SK-N-SH treated with all-trans-retinoic acid at 6 μM for 48 hours (cell line): Measurements from ENCODE around the gene RECQL5.

Source experiments
- ESRRG ChIP-seq: fragments of 250-450 bp; sonication (Bioruptor Pico); IDR thresholded peaks from 2 replicates; pipeline ENCODE4 v1.6.1; 2021; ENCODE audit warnings: mild to moderate bottlenecking
- ISL1 ChIP-seq: fragments of 250-450 bp; sonication (Bioruptor Pico); IDR thresholded peaks from 2 replicates; pipeline ENCODE4 v2.1.2; 2022; ENCODE audit warnings: mild to moderate bottlenecking, moderate library complexity
- RARB ChIP-seq: fragments of 250-450 bp; sonication (Bioruptor Pico); IDR thresholded peaks from 2 replicates; pipeline ENCODE4 v1.8.0; 2021; ENCODE audit warnings: mild to moderate bottlenecking, moderate library complexity
- SNAI2 ChIP-seq: fragments of 250-450 bp; sonication (Bioruptor Pico); IDR thresholded peaks from 2 replicates; pipeline ENCODE4 v1.5.0; 2020; ENCODE audit warnings: mild to moderate bottlenecking, moderate library complexity
- TCF4 ChIP-seq: fragments of 250-450 bp; sonication (Bioruptor Pico); IDR thresholded peaks from 2 replicates; pipeline ENCODE4 v1.8.0; 2021; ENCODE audit warnings: mild to moderate bottlenecking, moderate library complexity, borderline replicate concordance
- ZC3H10 ChIP-seq: fragments of 250-450 bp; sonication (Bioruptor Pico); IDR thresholded peaks from 2 replicates; pipeline ENCODE4 v1.5.1; 2021; ENCODE audit warnings: mild to moderate bottlenecking, moderate library complexity
- ZFP3 ChIP-seq: fragments of 250-450 bp; sonication (Bioruptor Pico); IDR thresholded peaks from 2 replicates; pipeline ENCODE4 v1.5.0; 2020; ENCODE audit warnings: mild to moderate bottlenecking, moderate library complexity
- ZFP30 ChIP-seq: fragments of 450-650 bp; formaldehyde crosslinking; IDR thresholded peaks from 2 replicates; pipeline ENCODE4 v1.5.0; 2022; ENCODE audit warnings: mild to moderate bottlenecking, moderate library complexity
- ZNF565 ChIP-seq: fragments of 450-650 bp; formaldehyde crosslinking; conservative IDR thresholded peaks from 2 replicates; pipeline ENCODE4 v1.5.0; 2020; ENCODE audit warnings: low read depth, mild to moderate bottlenecking, moderate library complexity
- ZNF8 ChIP-seq: fragments of 450-650 bp; formaldehyde crosslinking; IDR thresholded peaks from 2 replicates; pipeline ENCODE4 v1.5.0; 2020; ENCODE audit warnings: mild to moderate bottlenecking, moderate library complexity
- TF ChIP-seq, protein P1 (sequence below): fragments of 250-450 bp; sonication (Bioruptor Pico); IDR thresholded peaks from 2 replicates; pipeline ENCODE4 v1.5.1; 2021; ENCODE audit warnings: mild to moderate bottlenecking, moderate library complexity
- TF ChIP-seq, protein P2 (sequence below): fragments of 250-450 bp; sonication (Bioruptor Pico); IDR thresholded peaks from 2 replicates; pipeline ENCODE4 v1.8.0; 2020; ENCODE audit warnings: mild to moderate bottlenecking, moderate library complexity, borderline replicate concordance

DNA sequence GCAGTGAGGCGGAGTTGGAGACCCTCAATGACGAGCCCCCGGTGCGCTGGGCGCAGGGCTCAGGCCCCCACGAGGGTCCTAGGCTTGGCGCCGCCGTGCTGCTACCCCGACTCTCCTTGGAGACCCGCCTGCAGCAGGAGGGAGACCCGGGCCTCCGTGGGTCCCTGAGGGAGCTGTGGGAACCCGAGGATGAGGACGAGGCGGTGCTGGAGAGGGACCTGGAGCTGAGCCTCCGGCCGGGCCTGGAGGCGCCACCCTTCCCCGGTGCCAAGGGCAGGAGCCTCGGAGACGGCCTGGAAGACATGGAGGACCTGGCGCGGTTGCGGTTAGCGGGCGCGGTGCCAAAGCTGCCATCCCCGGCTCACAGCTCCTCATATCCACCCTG, 77.0 kb downstream of the RECQL5 start:
- TF ChIP-seq ZFP3 (CRISPR knock-in tag) (no peak), ISL1 (CRISPR knock-in tag) (no peak), ZFP30 (CRISPR knock-in tag) (no peak), SNAI2 (no peak), RARB (CRISPR knock-in tag) (no peak), ZNF8 (CRISPR knock-in tag) (no peak), TCF4 (CRISPR knock-in tag) (no peak), ZNF565 (CRISPR knock-in tag) (no peak), ESRRG (CRISPR knock-in tag) (no peak), ZC3H10 (no peak)
- TF ChIP-seq, protein P1, sequence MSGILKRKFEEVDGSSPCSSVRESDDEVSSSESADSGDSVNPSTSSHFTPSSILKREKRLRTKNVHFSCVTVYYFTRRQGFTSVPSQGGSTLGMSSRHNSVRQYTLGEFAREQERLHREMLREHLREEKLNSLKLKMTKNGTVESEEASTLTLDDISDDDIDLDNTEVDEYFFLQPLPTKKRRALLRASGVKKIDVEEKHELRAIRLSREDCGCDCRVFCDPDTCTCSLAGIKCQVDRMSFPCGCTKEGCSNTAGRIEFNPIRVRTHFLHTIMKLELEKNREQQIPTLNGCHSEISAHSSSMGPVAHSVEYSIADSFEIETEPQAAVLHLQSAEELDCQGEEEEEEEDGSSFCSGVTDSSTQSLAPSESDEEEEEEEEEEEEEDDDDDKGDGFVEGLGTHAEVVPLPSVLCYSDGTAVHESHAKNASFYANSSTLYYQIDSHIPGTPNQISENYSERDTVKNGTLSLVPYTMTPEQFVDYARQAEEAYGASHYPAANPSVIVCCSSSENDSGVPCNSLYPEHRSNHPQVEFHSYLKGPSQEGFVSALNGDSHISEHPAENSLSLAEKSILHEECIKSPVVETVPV, result no peak
- TF ChIP-seq, protein P2, sequence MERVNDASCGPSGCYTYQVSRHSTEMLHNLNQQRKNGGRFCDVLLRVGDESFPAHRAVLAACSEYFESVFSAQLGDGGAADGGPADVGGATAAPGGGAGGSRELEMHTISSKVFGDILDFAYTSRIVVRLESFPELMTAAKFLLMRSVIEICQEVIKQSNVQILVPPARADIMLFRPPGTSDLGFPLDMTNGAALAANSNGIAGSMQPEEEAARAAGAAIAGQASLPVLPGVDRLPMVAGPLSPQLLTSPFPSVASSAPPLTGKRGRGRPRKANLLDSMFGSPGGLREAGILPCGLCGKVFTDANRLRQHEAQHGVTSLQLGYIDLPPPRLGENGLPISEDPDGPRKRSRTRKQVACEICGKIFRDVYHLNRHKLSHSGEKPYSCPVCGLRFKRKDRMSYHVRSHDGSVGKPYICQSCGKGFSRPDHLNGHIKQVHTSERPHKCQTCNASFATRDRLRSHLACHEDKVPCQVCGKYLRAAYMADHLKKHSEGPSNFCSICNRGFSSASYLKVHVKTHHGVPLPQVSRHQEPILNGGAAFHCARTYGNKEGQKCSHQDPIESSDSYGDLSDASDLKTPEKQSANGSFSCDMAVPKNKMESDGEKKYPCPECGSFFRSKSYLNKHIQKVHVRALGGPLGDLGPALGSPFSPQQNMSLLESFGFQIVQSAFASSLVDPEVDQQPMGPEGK (CRISPR knock-in tag), result no peak
